B cell (primary cell): ENCODE results near the gene PLD3. TPM values are rescaled to one million over a fixed set of nuclear protein-coding genes. Genes with fewer than 3 reads are reported as not detected.
A peak's percentile ranks its signal among the peaks of the same experiment; 100 is the strongest.

Source experiments
- ATAC-seq: fragments of 200-7000 bp; cut with Tn5 transposase; one replicate; pipeline ENCODE4 v1.10.0; 2021; ENCODE audit warnings: low read depth, mild to moderate bottlenecking, moderate number of reproducible peaks, moderate library complexity
- CTCF ChIA-PET: fragments of 350-600 bp; sonication (Branson Sonifier 250); formaldehyde crosslinking; loops from one replicate; lab custom pipeline; 2021; ENCODE audit warnings: antibody characterized with exemption, inconsistent platforms; lab: Charles Lee
- POLR2A ChIA-PET: fragments of 350-600 bp; sonication (Branson Sonifier 250); formaldehyde crosslinking; loops from one replicate; lab custom pipeline; 2021; ENCODE audit warnings: antibody characterized with exemption; lab: Charles Lee
- DNase-seq: peaks from one replicate; pipeline ENCODE4 v3.0.0; 2013
- H2AFZ ChIP-seq: 2 replicates; pipeline ENCODE4 v1.6.1; 2012; ENCODE audit warnings: mild to moderate bottlenecking, low read depth, low read length; ENCODE audit not compliant: insufficient read depth, poor library complexity, severe bottlenecking
- H3K27ac ChIP-seq, 2 donors: 1 replicate in 1 of 2; 2 replicates in 1 of 2; pipeline ENCODE4 v1.5.1; 2012 to 2013; ENCODE audit warnings: low read length in 2 of 2, mild to moderate bottlenecking in 2 of 2, moderate library complexity in 1 of 2
- H3K27me3 ChIP-seq, 4 experiments: fragments of 200-600 bp in 1 of 4; sonication (generic) in 1 of 4; replicated peaks in 1 of 4; 1 replicate in 2 of 4; 2 replicates in 2 of 4; pipeline versions ENCODE4 v1.6.1 to v1.7.0; 2013 to 2016; ENCODE audit warnings: low read length in 3 of 4, mild to moderate bottlenecking in 2 of 4, mixed read lengths in 1 of 4, moderate library complexity in 1 of 4; ENCODE audit not compliant: insufficient read depth in 4 of 4, control insufficient read depth in 3 of 4; ENCODE audit errors: control extremely low read depth in 1 of 4
- H3K36me3 ChIP-seq, 2 experiments: replicated peaks in 1 of 2; 1 replicate in 1 of 2; 2 replicates in 1 of 2; pipeline versions ENCODE4 v1.6.1 to v1.7.1; 2013; ENCODE audit warnings: low read length in 1 of 2; ENCODE audit not compliant: insufficient read depth in 2 of 2, control insufficient read depth in 1 of 2; ENCODE audit errors: control extremely low read depth in 1 of 2, extremely low read depth in 1 of 2
- H3K4me1 ChIP-seq, 2 donors: fragments of 200-600 bp in 1 of 2; sonication (generic) in 1 of 2; 1 replicate in 1 of 2; 2 replicates in 1 of 2; pipeline versions ENCODE4 v1.5.1 to v1.6.1; 2013 to 2017; ENCODE audit warnings: low read length in 2 of 2; ENCODE audit not compliant: control insufficient read depth in 2 of 2, insufficient read depth in 2 of 2
- H3K4me2 ChIP-seq: replicated peaks from 2 replicates; pipeline ENCODE3; 2012; ENCODE audit warnings: mild to moderate bottlenecking, low read depth, low read length; ENCODE audit not compliant: poor library complexity, severe bottlenecking
- H3K4me3 ChIP-seq, 5 experiments: fragments of 200-600 bp in 1 of 5; sonication (generic) in 1 of 5; 1 replicate in 3 of 5; 2 replicates in 2 of 5; pipeline versions ENCODE4 v1.5.1 to v1.7.0; 2011 to 2016; ENCODE audit warnings: low read length in 4 of 5, mild to moderate bottlenecking in 4 of 5, low read depth in 2 of 5, control low read depth in 1 of 5, moderate library complexity in 1 of 5; ENCODE audit not compliant: insufficient read depth in 1 of 5; ENCODE audit errors: control extremely low read depth in 1 of 5, extremely low read depth in 1 of 5
- H3K79me2 ChIP-seq: fragments of 200-600 bp; sonication (generic); one replicate; pipeline ENCODE4 v1.6.0; 2016; ENCODE audit warnings: low read length; ENCODE audit not compliant: control insufficient read depth, insufficient read depth
- H3K9ac ChIP-seq: fragments of 200-600 bp; sonication (generic); 2 replicates; pipeline ENCODE4 v1.6.1; 2017; ENCODE audit warnings: mild to moderate bottlenecking, low read length, moderate library complexity
- H3K9me3 ChIP-seq, 3 donors: one replicate each; pipeline versions ENCODE4 v1.6.1 to v1.7.1; 2013; ENCODE audit warnings: low read length in 2 of 3; ENCODE audit not compliant: control insufficient read depth in 2 of 3, insufficient read depth in 1 of 3; ENCODE audit errors: control extremely low read depth in 1 of 3
- H4K20me1 ChIP-seq: 2 replicates; pipeline ENCODE4 v1.6.0; 2012; ENCODE audit warnings: mild to moderate bottlenecking, low read length; ENCODE audit not compliant: insufficient read depth, control insufficient read depth, poor library complexity, severe bottlenecking
- H3K27ac Mint-ChIP-seq: one replicate; pipeline ENCODE4 v1.8.0; 2021; ENCODE audit warnings: mixed read lengths
- H3K27me3 Mint-ChIP-seq: one replicate; pipeline ENCODE4 v1.8.0; 2021; ENCODE audit warnings: mixed read lengths
- H3K4me1 Mint-ChIP-seq: one replicate; pipeline ENCODE4 v1.8.0; 2021; ENCODE audit warnings: mixed read lengths
- H3K4me3 Mint-ChIP-seq: one replicate; pipeline ENCODE4 v1.8.0; 2021; ENCODE audit warnings: mixed read lengths
- H3K9me3 Mint-ChIP-seq: one replicate; pipeline ENCODE4 v1.8.0; 2022; ENCODE audit warnings: mixed read lengths; ENCODE audit not compliant: insufficient read depth
- CTCF ChIP-seq: fragments of 200-600 bp; IDR thresholded peaks from one replicate; pipeline ENCODE4 v1.8.0; 2022; ENCODE audit warnings: antibody characterized with exemption, mild to moderate bottlenecking
- EZH2 ChIP-seq: IDR thresholded peaks from 2 replicates; pipeline ENCODE4 v1.6.1; 2012; ENCODE audit warnings: borderline replicate concordance, low read depth, mild to moderate bottlenecking, moderate library complexity, low read length; ENCODE audit not compliant: insufficient read depth, poor library complexity, severe bottlenecking
- WGBS: methylation state at CpG from one replicate; pipeline ENCODE4 v1.1.5; 2013; ENCODE audit warnings: missing lambda C conversion rate; ENCODE audit not compliant: insufficient coverage; 5-methylcytosine and 5-hydroxymethylcytosine counted together
- intact Hi-C: fragments of 100-400 bp; cut with micrococcal nuclease; formaldehyde crosslinking; loops from one replicate; pipeline ENCODE4 v1.10.0; 2022
- polyA plus RNA-seq: library from polyadenylated mRNA; depleted of rRNA; stranded (reverse); fragments of >200 nt; gene quantifications from 2 replicates; pipeline ENCODE4 v1.2.3, GENCODE V29; 2012
- total RNA-seq, 2 donors: library from RNA; stranded (reverse); fragments of 120-200 nt in 1 of 2; gene quantifications; 1 replicate in 1 of 2; 2 replicates in 1 of 2; pipeline versions ENCODE4 v1.2.3 to v1.2.4, GENCODE V29; 2013 to 2022

Gene PLD3
- total and polyA plus RNA-seq, 2 donors (not counting 1 experiment from before 2014, with no cell fraction given) = 61.7 to 153 TPM

GRCh38 chr19:40416918-40417642 is 68.6 kb downstream of the PLD3 start:
- Mint-ChIP-seq H3K4me1 (peaks cover 13% of the 10 kb centered on the region), H3K27ac (no peak overlapping the region), H3K27me3 (no peaks in the 10 kb centered on the region), H3K9me3 (no peaks in the 10 kb centered on the region), H3K4me3 (no peak overlapping the region)
- 46% methylated on average over 13 of the region's 16 CpGs for WGBS
- Histone ChIP-seq H3K27ac (no peak overlapping the region), H3K27me3 (no peaks in the 10 kb centered on the region), H4K20me1 (no peaks in the 10 kb centered on the region), H3K9ac (no peak overlapping the region), H2AFZ (peak overlapping the region; percentile 46), H3K4me3 (no peak overlapping the region), H3K4me1 (peaks cover 9 to 15% of the 10 kb centered on the region in 2 donors), H3K9me3 (no peaks in the 10 kb centered on the region), H3K36me3 (no peaks in the 10 kb centered on the region), H3K79me2 (no peaks in the 10 kb centered on the region), H3K4me2 (no peak overlapping the region)
- ChIA-PET CTCF (interaction anchor here (5.6 kb wide), 1 partner anchor 28 kb away, joined by 87 read pairs; the partner anchor contains the start of gene SERTAD3), POLR2A (interaction anchor here (0.6 kb wide), 2 partner anchors 47 to 592 kb away, joined by 4 to 5 read pairs; no protein-coding TSS in a partner anchor)
- ATAC-seq = no peak
- intact Hi-C loops = no loop called here
- TF ChIP-seq CTCF (no peak), EZH2 (no peak)
- DNase-seq = no peak

GRCh38 chr19:40417643-40417981 is 69.1 kb downstream of the PLD3 start:
- peaks cover 0 to 2% of the 10 kb centered on the region in 2 experiments for H3K36me3 ChIP-seq
- no peaks in the 10 kb centered on the region for H3K9me3 ChIP-seq
- peaks cover 3% of the 10 kb centered on the region for H3K79me2 ChIP-seq
- Mint-ChIP-seq H3K9me3 (no peaks in the 10 kb centered on the region), H3K27ac (no peak overlapping the region), H3K27me3 (no peaks in the 10 kb centered on the region), H3K4me3 (no peak overlapping the region), H3K4me1 (peaks cover 16% of the 10 kb centered on the region)
- intact Hi-C loops = no loop called here
- no peak overlapping the region for H3K4me3 ChIP-seq
- no peak for ATAC-seq
- peaks cover 9 to 15% of the 10 kb centered on the region in 2 donors for H3K4me1 ChIP-seq
- no peaks in the 10 kb centered on the region for H4K20me1 ChIP-seq
- no peak for TF ChIP-seq CTCF
- TF ChIP-seq EZH2 = no peak
- no peak overlapping the region for H3K27ac ChIP-seq
- H3K9ac ChIP-seq = no peak overlapping the region
- CTCF ChIA-PET = interaction anchor here (5.6 kb wide), 1 partner anchor 27 kb away, joined by 87 read pairs; the partner anchor contains the start of gene SERTAD3
- WGBS = 84% methylated on average over 3 of the region's 4 CpGs
- H3K4me2 ChIP-seq = no peak overlapping the region
- H2AFZ ChIP-seq = peak overlapping the region; percentile 46
- no peaks in the 10 kb centered on the region for H3K27me3 ChIP-seq
- DNase-seq = no peak
- POLR2A ChIA-PET = interaction anchor here (0.6 kb wide), 2 partner anchors 47 to 593 kb away, joined by 4 to 5 read pairs; no protein-coding TSS in a partner anchor
